ENCODE measurements around the gene RBM14.

- TF ChIP-seq ELK1 (IDR thresholded peaks at IDR 0.05; ENCODE audit: borderline replicate concordance, low read depth, low read length): no peak
- TF ChIP-seq, protein P1, sequence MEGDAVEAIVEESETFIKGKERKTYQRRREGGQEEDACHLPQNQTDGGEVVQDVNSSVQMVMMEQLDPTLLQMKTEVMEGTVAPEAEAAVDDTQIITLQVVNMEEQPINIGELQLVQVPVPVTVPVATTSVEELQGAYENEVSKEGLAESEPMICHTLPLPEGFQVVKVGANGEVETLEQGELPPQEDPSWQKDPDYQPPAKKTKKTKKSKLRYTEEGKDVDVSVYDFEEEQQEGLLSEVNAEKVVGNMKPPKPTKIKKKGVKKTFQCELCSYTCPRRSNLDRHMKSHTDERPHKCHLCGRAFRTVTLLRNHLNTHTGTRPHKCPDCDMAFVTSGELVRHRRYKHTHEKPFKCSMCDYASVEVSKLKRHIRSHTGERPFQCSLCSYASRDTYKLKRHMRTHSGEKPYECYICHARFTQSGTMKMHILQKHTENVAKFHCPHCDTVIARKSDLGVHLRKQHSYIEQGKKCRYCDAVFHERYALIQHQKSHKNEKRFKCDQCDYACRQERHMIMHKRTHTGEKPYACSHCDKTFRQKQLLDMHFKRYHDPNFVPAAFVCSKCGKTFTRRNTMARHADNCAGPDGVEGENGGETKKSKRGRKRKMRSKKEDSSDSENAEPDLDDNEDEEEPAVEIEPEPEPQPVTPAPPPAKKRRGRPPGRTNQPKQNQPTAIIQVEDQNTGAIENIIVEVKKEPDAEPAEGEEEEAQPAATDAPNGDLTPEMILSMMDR (conservative IDR thresholded peaks at IDR 0.05; ENCODE audit: low read depth, low read length): no peak
- TF ChIP-seq POLR2A (IDR thresholded peaks at IDR 0.05; ENCODE audit: low read depth, low read length): no peak
- no peak for TF ChIP-seq RFX5 (IDR thresholded peaks at IDR 0.05; ENCODE audit: low read depth, low read length)
- no peak for TF ChIP-seq CEBPB (IDR thresholded peaks at IDR 0.05; ENCODE audit: low read depth, low read length)
- no peak for TF ChIP-seq MXI1 (IDR thresholded peaks at IDR 0.05; ENCODE audit: borderline replicate concordance, low read depth, low read length)
- no peak for TF ChIP-seq RAD21 (IDR thresholded peaks at IDR 0.05; ENCODE audit: low read length)
- no peak for TF ChIP-seq NFE2L2 (IDR thresholded peaks at IDR 0.05; ENCODE audit: low read depth, low read length)
- no peak for TF ChIP-seq SMC3 (IDR thresholded peaks at IDR 0.05; ENCODE audit: low read depth, low read length)
- TF ChIP-seq RCOR1 (IDR thresholded peaks at IDR 0.05; ENCODE audit: insufficient replicate concordance, low read length): no peak
- no peak for TF ChIP-seq MAFK (IDR thresholded peaks at IDR 0.05; ENCODE audit: low read depth, low read length)
- TF ChIP-seq BHLHE40 (IDR thresholded peaks at IDR 0.05; ENCODE audit: low read depth, low read length): no peak
- TF ChIP-seq CHD1 (IDR thresholded peaks at IDR 0.05; ENCODE audit: low read depth, low read length): no peak
These were observed 15.7 kb upstream of the RBM14 start for GRCh38 chr11:66600631-66601233.

Measured in IMR-90 (cell line).